ENCODE measurements around the gene CACNA1I.

DNA sequence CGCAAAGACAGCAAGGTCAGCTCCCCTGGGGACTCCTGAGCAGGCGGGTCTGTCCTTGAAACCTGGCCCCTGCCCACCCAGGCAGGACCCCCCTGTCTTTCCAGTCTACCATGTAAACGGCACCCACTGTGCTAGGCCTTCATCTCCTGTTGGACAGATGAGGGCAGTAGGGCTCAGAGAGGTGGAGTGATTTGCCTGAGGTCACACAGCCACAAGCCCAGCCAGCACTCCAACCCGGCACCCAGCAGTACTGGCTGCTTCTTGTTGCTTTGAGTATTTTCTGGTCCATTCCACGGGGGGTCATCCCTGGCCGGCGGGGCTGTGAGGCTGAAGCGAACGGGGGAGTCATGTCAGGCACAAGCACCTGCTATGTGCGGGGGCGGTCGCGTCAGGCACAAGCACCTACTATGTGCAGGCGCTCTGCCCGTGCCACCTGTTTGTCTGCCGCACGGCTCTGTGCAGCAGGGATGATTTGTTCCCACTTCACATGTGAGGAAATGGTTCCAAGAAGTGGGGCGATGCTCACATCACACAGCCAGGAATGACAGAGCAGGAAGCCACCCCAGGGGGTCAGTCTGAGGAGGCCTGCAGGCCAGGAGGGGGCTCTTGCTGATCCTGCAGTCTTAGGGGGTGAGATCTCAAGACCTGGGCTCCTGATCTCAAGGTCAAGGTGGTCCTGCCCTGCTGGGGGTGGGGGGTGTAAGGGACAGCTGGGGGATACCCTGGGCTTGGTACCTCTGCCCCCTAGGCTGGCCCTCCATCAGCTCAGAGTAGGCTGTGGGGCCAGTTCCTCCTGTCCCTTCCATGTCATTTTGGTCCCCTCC lies 110.7 kb downstream of the CACNA1I start:
- TF ChIP-seq, protein P1, sequence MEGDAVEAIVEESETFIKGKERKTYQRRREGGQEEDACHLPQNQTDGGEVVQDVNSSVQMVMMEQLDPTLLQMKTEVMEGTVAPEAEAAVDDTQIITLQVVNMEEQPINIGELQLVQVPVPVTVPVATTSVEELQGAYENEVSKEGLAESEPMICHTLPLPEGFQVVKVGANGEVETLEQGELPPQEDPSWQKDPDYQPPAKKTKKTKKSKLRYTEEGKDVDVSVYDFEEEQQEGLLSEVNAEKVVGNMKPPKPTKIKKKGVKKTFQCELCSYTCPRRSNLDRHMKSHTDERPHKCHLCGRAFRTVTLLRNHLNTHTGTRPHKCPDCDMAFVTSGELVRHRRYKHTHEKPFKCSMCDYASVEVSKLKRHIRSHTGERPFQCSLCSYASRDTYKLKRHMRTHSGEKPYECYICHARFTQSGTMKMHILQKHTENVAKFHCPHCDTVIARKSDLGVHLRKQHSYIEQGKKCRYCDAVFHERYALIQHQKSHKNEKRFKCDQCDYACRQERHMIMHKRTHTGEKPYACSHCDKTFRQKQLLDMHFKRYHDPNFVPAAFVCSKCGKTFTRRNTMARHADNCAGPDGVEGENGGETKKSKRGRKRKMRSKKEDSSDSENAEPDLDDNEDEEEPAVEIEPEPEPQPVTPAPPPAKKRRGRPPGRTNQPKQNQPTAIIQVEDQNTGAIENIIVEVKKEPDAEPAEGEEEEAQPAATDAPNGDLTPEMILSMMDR (IDR thresholded peaks at IDR 0.05; ENCODE audit: low read depth, low read length) = no peak
- TF ChIP-seq POLR2A (IDR thresholded peaks at IDR 0.05; ENCODE audit: extremely low read depth, insufficient read length) (no peak), MYC (IDR thresholded peaks at IDR 0.05; ENCODE audit: low read depth, low read length) (no peak)
- TF ChIP-seq, protein P2, sequence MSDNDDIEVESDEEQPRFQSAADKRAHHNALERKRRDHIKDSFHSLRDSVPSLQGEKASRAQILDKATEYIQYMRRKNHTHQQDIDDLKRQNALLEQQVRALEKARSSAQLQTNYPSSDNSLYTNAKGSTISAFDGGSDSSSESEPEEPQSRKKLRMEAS (IDR thresholded peaks at IDR 0.05; ENCODE audit: low read depth, low read length) = no peak
